ENCODE measurements around the gene MIDN. TPM values are rescaled to one million over a fixed set of nuclear protein-coding genes. Genes with fewer than 3 reads are reported as not detected.
A peak's percentile ranks its signal among the peaks of the same experiment; 100 is the strongest.

The MIDN gene
- total RNA-seq, 2 donors from 2014 or later = 80.1 to 124 TPM

- H3K4me1 ChIP-seq (ENCODE audit: control insufficient read depth in 1 of 2, low read depth in 2 of 2) = peaks cover 4 to 6% of the 10 kb centered on the region in 2 donors
- H3K36me3 ChIP-seq = no peaks in the 10 kb centered on the region
- ATAC-seq (ENCODE audit: insufficient number of reproducible peaks, low FRiP score, low read depth) = no peak
- H3K4me3 ChIP-seq = peak overlapping the region; percentile 35
- H3K27me3 ChIP-seq (replicated peaks; ENCODE audit: insufficient read depth) = peaks cover 17% of the 10 kb centered on the region
- DNase-seq (ENCODE audit: low spot score) = no peak
- no peaks in the 10 kb centered on the region for H3K9me3 ChIP-seq
- TF ChIP-seq CTCF (IDR thresholded peaks at IDR 0.05) = no peak
- H3K27ac ChIP-seq = no peak overlapping the region
Observed at GRCh38 chr19:1295169-1296012, 47.0 kb downstream of the MIDN start.

GRCh38 chr19:1296078-1296477 lies 47.7 kb downstream of the MIDN start:
- Histone ChIP-seq H3K9me3 (no peaks in the 10 kb centered on the region), H3K4me3 (no peak overlapping the region), H3K4me1 (ENCODE audit: control insufficient read depth in 1 of 2, low read depth in 2 of 2) (peaks cover 4 to 6% of the 10 kb centered on the region in 2 donors), H3K27me3 (replicated peaks; ENCODE audit: insufficient read depth) (peaks cover 17% of the 10 kb centered on the region), H3K36me3 (no peaks in the 10 kb centered on the region), H3K27ac (no peak overlapping the region)
- no peak for TF ChIP-seq CTCF (IDR thresholded peaks at IDR 0.05)
- DNase-seq (ENCODE audit: low spot score) (no peak), ATAC-seq (ENCODE audit: insufficient number of reproducible peaks, low FRiP score, low read depth) (no peak)

- DNase-seq (ENCODE audit: low spot score) (no peak), ATAC-seq (ENCODE audit: insufficient number of reproducible peaks, low FRiP score, low read depth) (no peak)
- Histone ChIP-seq H3K4me3 (no peak overlapping the region), H3K9me3 (no peaks in the 10 kb centered on the region), H3K27me3 (replicated peaks; ENCODE audit: insufficient read depth) (peaks cover 17% of the 10 kb centered on the region), H3K36me3 (no peaks in the 10 kb centered on the region), H3K4me1 (ENCODE audit: control insufficient read depth in 1 of 2, low read depth in 2 of 2) (peaks cover 4 to 6% of the 10 kb centered on the region in 2 donors), H3K27ac (no peak overlapping the region)
- TF ChIP-seq CTCF (IDR thresholded peaks at IDR 0.05) = no peak
Observed at GRCh38 chr19:1296575-1297271, 48.3 kb downstream of the MIDN start.

GRCh38 chr19:1298235-1298634 lies 49.9 kb downstream of the MIDN start:
- peaks cover 4 to 6% of the 10 kb centered on the region in 2 donors for H3K4me1 ChIP-seq (ENCODE audit: control insufficient read depth in 1 of 2, low read depth in 2 of 2)
- H3K36me3 ChIP-seq = no peaks in the 10 kb centered on the region
- no peak for TF ChIP-seq CTCF (IDR thresholded peaks at IDR 0.05)
- peaks cover 17% of the 10 kb centered on the region for H3K27me3 ChIP-seq (replicated peaks; ENCODE audit: insufficient read depth)
- no peak overlapping the region for H3K27ac ChIP-seq
- no peaks in the 10 kb centered on the region for H3K9me3 ChIP-seq
- no peak for DNase-seq (ENCODE audit: low spot score)
- H3K4me3 ChIP-seq = no peak overlapping the region
- no peak for ATAC-seq (ENCODE audit: insufficient number of reproducible peaks, low FRiP score, low read depth)

GRCh38 chr19:1299801-1300200 lies 51.4 kb downstream of the MIDN start:
- TF ChIP-seq CTCF (IDR thresholded peaks at IDR 0.05) = no peak
- Histone ChIP-seq H3K36me3 (no peaks in the 10 kb centered on the region), H3K9me3 (no peaks in the 10 kb centered on the region), H3K4me1 (ENCODE audit: control insufficient read depth in 1 of 2, low read depth in 2 of 2) (peaks cover 4 to 6% of the 10 kb centered on the region in 2 donors), H3K27me3 (replicated peaks; ENCODE audit: insufficient read depth) (peaks cover 7% of the 10 kb centered on the region), H3K27ac (no peak overlapping the region), H3K4me3 (no peak overlapping the region)
- no peak for DNase-seq (ENCODE audit: low spot score)
- ATAC-seq (ENCODE audit: insufficient number of reproducible peaks, low FRiP score, low read depth) = no peak

Measured in thoracic aorta (tissue), 2 donors.